ENCODE results near the gene ZBED3. TPM values are rescaled to one million over a fixed set of nuclear protein-coding genes. Genes with fewer than 3 reads are reported as not detected.

The ZBED3 gene
- total RNA-seq (2022; extraction: Qiagen RNA extraction), result 3.4 to 4.7 TPM (median 4.2 TPM) in 5 replicates

GRCh38 chr5:77086689-77087483, at the start of gene ZBED3:
TSS of gene ZBED3 (minus strand) at chr5:77087285. CDS start at chr5:77077878, 9,407 bp downstream.

GRCh38 chr5:77030097-77031071, 56.7 kb downstream of the ZBED3 start, which contains the start of gene AGGF1:
TSS of gene AGGF1 (plus strand) at chr5:77030404. CDS start at chr5:77030767, 363 bp downstream.

Other genes starting within 250 kb of the ZBED3 start
- not detected in 5 replicates for gene S100Z, start 237.3 kb downstream of the ZBED3 start, total RNA-seq (2022; extraction: Qiagen RNA extraction)
- gene CRHBP, start 134.2 kb downstream of the ZBED3 start, total RNA-seq (2022; extraction: Qiagen RNA extraction), result 0.16 to 0.38 TPM (median 0.32 TPM) in 3 of 5 replicates, not detected in the others
- 11.0 to 14.7 TPM (median 13.7 TPM) in 5 replicates for gene AGGF1, start 56.9 kb downstream of the ZBED3 start, total RNA-seq (2022; extraction: Qiagen RNA extraction)
- 1.2 to 2.4 TPM (median 1.7 TPM) in 5 replicates for gene PDE8B, start 123.4 kb upstream of the ZBED3 start, total RNA-seq (2022; extraction: Qiagen RNA extraction)